Measurements from ENCODE around the gene KRT4.

KRT4 gene

DNA sequence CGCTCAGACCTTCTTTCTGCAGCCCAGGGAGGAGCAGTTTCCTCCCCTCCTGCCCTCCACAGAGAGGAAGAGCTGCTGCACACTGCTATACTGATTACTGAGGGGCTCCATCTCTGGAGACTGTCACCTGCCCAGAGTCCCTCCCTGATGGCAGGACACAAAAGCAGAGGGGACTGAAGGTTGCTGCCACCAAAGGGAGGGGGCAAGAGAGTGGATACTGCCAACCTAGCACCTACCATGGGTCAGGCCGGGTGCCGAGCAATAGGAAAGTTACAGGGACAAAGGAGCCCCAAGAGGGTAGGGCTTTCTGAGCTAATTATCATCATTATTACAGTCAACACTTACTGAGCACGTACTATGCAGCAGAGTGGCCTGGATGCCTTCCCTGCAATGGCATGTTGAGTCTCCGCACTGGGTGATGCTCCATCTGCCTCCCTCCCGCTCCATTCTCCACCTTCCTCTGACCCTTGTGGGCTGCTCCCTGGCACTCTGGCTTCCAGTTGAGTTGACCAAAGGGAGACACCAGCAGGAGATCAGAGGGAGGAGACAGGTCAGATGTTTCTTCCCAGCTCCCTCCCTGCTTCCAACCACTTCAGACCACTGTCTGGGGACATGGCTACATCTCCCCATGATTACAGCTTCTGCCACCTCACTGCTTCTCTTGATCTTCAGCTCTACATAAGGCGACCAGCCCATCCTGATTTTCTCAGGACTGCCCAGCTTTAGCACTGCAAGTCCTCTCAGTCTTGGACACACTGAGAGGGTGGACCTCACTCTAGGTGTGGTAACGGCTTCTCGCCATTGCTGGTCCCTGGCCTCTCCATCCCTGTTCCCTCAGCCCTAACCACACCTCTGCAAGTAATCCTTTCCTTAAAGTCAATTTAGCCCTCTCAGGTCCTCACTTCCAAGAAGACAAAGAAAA, 22.8 kb upstream of the KRT4 start:
- DNase-seq (ENCODE audit: low spot score): no peak

DNA sequence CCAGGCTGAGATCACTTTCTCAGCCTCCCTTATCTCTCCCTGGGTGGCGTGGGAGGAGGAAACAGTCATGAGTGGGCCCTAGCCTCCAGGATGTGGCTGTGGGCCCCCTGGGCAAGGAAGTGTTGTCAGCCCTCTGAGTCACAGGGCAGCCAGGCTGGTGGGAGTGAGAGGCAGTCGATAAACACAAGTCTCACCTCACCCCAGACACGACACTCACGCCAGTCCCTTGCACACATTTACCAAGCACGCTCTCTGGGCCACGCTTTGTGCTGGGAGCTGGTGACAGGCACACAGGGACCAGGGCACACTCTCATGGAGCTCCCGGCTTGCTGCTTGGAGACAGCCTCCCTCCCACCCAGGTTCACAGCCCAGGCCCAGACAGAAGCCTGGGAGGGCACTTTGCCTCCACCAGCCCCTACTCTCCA, 22.1 kb upstream of the KRT4 start:
- DNase-seq (ENCODE audit: low spot score): peak; percentile 39

DNA sequence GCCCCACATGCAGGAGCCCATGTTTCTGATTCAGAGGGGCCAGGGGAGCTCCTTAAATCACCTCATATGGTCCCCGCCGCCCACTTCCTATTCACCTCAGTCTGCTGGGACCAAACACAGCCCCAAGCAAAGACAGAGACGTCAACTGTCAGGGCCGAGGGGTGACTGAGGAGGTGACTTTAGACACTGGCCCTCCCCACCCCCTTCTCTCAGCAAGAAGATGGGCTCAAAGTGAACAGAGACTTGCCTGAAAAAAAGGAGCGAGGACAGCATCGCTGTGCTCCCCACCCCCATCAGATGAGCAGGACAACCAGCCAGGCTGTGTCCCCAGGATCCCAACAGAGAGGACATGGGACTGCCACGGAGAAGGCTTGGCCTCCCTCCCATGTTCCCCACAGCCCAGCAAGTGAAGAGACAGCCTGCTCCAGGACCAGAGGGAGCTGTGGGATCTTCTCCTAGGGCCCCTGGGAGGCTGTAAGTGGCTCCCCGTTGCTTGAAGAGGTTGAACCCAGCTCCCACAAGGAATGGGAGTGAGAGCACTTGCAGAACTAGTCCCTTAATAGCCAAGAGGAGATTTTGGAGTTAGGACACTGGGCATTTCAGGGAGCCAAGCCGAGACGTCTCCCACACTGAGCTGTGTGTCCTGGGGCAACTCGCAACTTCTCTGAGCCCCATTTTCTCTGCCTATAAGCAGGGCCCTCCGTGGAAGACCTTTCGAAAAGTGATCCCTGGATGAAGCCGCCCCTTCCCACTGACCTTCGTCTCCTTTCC, 21.5 kb upstream of the KRT4 start:
- DNase-seq (ENCODE audit: low spot score): no peak

- DNase-seq (ENCODE audit: low spot score): no peak
Observed at GRCh38 chr12:52834727-52835001, 20.7 kb upstream of the KRT4 start.

GRCh38 chr12:52833922-52834726, 20.2 kb upstream of the KRT4 start, which contains the start of gene KRT79:
TSS of gene KRT79 (minus strand) at chr12:52834311. CDS start at chr12:52834260, 51 bp downstream.
- DNase-seq (ENCODE audit: low spot score): no peak

GRCh38 chr12:52832985-52833905, 19.3 kb upstream of the KRT4 start:
- no peak for DNase-seq (ENCODE audit: low spot score)

- no peak for DNase-seq (ENCODE audit: low spot score)
Observed at GRCh38 chr12:52832451-52832850, 18.5 kb upstream of the KRT4 start.

- no peak for DNase-seq (ENCODE audit: low spot score)
Observed at GRCh38 chr12:52831251-52831650, 17.3 kb upstream of the KRT4 start.

DNA sequence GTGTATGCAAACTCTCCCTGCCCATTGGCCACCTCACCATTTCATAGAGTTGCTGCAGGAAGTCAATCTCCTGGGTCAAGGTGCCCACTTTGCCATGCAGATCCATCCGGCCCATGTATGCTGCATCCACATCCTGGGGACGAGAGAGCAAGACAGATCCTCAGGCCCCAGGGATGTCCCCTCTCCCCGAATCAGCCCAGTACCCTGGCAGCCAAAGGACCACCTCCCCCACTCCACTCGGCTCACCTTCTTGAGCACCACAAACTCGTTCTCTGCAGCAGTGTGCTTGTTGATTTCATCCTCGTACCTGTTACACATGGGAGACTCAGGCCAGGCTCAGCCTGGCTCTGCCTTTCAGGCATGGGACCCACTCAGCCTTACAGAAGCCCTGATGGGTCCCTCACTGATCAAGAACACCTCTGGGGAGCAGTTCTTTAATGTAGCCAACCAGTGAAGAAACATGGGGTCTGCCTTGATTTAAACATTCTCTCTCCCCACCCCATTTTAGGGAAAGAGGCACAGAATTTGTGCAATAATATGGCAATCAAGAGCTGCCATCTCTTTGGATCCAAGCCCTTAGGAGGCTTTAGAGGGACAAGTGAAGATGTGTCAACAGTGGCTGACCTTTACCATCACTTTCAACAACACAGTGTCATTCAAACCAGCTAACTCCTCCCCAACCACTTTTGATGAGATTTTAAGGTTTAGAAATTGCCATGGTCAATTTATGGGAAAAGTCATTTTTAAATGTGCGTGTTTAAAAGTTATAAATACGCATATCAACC, 16.3 kb upstream of the KRT4 start:
- DNase-seq (ENCODE audit: low spot score): no peak

DNA sequence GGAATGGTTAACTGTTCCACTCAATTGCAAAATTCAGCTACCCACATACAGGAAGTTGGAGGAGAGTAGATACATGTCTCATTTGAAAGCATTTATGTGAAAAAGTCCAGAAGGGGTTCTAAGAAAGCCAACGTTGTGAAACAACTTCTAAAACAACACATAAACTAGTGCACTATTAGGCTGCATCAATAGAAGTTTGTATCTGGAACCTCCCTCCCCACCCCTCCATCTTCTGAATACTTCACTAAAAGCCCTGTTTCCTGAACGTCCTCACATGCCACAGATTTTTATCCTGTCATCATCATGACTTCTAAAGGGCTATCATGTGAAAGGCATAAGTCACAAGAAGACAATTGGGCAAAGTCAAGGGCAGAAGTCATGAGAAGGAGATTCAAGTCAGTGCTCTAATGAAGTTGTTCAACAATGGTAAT, 14.7 kb upstream of the KRT4 start:
- DNase-seq (ENCODE audit: low spot score): no peak

DNA sequence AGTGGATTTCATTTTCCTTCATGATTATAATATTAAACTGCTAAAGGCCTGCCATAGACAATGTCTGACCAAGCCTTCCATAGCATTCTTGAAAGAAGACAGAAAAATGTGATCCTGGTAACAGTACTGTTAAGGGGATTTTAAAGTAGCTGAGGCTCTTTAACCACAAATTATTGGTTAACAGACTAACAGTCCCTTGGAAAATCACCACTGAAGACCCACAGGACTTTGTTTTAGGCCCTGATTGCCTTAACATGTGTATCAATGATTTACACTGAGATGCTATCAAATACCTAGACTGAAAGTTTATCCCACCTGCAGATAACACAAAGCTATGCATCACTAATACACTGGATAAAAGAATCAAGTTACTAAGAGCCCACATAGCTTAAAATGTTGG, 14.2 kb upstream of the KRT4 start:
- DNase-seq (ENCODE audit: low spot score): no peak

GRCh38 chr12:52827499-52828090, 13.7 kb upstream of the KRT4 start:
- DNase-seq (ENCODE audit: low spot score): no peak

- no peak for DNase-seq (ENCODE audit: low spot score)
Observed at GRCh38 chr12:52826611-52827498, 12.9 kb upstream of the KRT4 start.

- no peak for DNase-seq (ENCODE audit: low spot score)
Observed at GRCh38 chr12:52825961-52826360, 12.0 kb upstream of the KRT4 start.

DNA sequence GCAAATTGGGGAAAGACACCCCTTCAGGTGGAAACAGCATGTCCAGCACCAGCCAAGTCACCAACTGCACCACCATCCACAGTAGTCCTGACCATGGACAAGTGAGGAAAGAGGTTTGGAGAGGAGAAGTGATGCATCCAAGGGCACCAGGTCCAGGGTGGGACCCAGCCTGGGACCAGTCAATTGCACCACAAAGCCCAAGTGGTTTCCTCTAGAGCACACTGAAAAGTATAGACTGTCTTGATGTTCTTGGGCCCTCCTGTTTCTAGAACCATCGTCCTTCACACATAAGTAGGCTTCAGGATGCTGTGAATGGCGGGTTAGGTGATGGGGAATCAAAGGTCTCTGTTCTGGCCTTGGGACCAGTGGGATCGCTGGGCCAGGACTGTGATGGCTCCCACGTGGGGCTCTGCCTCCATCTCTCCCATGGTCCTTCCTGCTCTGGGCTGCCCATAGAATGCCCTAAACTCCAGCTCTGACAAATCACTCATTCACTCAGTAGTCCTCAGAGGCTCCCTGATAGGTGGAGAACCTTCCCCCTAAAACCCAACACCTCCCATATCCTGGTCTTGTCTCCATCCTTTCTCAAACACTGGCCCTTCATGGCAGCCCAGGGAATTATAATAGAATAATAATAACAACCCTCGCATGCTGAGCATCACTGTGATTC, 11.0 kb upstream of the KRT4 start:
- no peak for DNase-seq (ENCODE audit: low spot score)

DNA sequence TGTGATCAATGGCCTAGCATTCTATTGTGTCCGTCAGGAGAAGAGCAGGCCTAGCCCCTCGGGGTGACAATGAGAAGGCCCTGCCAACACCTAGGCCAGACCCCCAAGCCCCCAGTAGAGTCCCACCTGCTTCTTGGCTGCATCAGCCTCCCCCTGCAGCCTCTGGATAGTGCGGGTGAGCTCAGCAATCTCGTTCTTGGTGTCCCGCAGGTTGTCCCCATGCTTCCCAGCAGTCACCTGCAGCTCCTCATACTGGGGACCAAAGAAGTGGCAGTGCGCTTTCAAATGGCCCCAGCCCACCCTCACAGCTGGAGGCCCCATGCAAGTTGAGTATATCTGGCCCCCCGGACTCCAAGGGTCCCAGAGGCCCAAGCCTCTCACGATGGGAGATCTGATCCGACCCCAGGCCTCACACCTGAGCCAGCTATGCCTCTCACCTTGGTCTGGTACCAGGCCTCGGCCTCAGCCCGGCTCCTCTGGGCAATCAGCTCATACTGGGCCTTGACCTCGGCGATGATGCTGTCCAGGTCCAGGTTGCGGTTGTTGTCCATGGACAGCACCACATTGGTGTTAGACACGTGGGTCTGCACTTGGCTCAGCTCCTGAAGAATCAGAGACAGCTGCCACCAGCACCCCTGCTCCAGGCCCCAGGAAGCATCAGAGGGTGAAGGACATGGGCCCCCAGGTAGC, 10.0 kb upstream of the KRT4 start:
- DNase-seq (ENCODE audit: low spot score): no peak

GRCh38 chr12:52822771-52823510, 9.0 kb upstream of the KRT4 start:
- DNase-seq (ENCODE audit: low spot score): no peak
